Prostate gland (tissue), 2 donors: ENCODE data around the gene PRRC2C. TPM values are rescaled to one million over a fixed set of nuclear protein-coding genes. Genes with fewer than 3 reads are reported as not detected.
A peak's percentile ranks its signal among the peaks of the same experiment; 100 is the strongest.
"Not testable (repeated sequence)": the region's sequence is repeated elsewhere in the genome, so short reads cannot be mapped to it uniquely, and the experiment has no call there.

ENCODE experiments used
- DNase-seq: peaks from one replicate; pipeline ENCODE4 v3.0.0-alpha.2; 2019; ENCODE audit warnings: low spot score
- H3K27ac ChIP-seq, 2 donors: fragments of 200-600 bp; sonication (generic); 2 replicates each; pipeline ENCODE4 v1.5.1; 2017 to 2019
- H3K27me3 ChIP-seq: fragments of 200-600 bp; sonication (generic); replicated peaks from 2 replicates; pipeline ENCODE4 v1.5.1; 2019; ENCODE audit not compliant: insufficient read depth
- H3K36me3 ChIP-seq, 2 donors: fragments of 200-600 bp; sonication (generic); 1 replicate in 1 of 2; 2 replicates in 1 of 2; pipeline versions ENCODE4 v1.5.1 to v1.8.1; 2017 to 2019
- H3K4me1 ChIP-seq: fragments of 200-600 bp; sonication (generic); replicated peaks from 2 replicates; pipeline ENCODE4 v1.5.1; 2019
- H3K4me3 ChIP-seq, 2 donors: fragments of 200-600 bp; sonication (generic); 2 replicates each; pipeline ENCODE4 v1.5.1; 2017 to 2019
- H3K9me3 ChIP-seq: fragments of 200-600 bp; sonication (generic); 2 replicates; pipeline ENCODE4 v1.5.1; 2017
- POLR2A ChIP-seq: fragments of 450-650 bp; IDR thresholded peaks from one replicate; pipeline ENCODE4 v1.6.1; 2016; ENCODE audit warnings: antibody characterized with exemption, mild to moderate bottlenecking
- POLR2AphosphoS5 ChIP-seq: sonication (generic); formaldehyde crosslinking; IDR thresholded peaks from one replicate; pipeline ENCODE4 v1.6.1; 2017; ENCODE audit warnings: antibody characterized with exemption
- WGBS: methylation state at CpG from one replicate; pipeline ENCODE4 v1.1.5; 2018; 5-methylcytosine and 5-hydroxymethylcytosine counted together
- intact Hi-C: fragments of 100-400 bp; cut with DNase I; formaldehyde crosslinking; loops from one replicate; pipeline ENCODE4 v1.14.2; 2022
- total RNA-seq, 2 donors: library from RNA; depleted of rRNA; stranded (reverse); fragments of >200 nt; gene quantifications; one replicate each; pipeline ENCODE4 v1.1.0, GENCODE V29; 2016
- TF ChIP-seq, protein P1 (sequence below), 4 experiments: fragments of 200-600 bp in 2 of 4; fragments of 450-650 bp in 2 of 4; sonication (generic) in 2 of 4; IDR thresholded peaks; 1 replicate in 3 of 4; 2 replicates in 1 of 4; pipeline ENCODE4 v1.5.1; 2016 to 2019; ENCODE audit warnings: antibody characterized with exemption in 4 of 4, mild to moderate bottlenecking in 2 of 4, moderate library complexity in 2 of 4

Gene PRRC2C
- total RNA-seq, 2 donors from 2014 or later: 70.1 to 115 TPM

DNA sequence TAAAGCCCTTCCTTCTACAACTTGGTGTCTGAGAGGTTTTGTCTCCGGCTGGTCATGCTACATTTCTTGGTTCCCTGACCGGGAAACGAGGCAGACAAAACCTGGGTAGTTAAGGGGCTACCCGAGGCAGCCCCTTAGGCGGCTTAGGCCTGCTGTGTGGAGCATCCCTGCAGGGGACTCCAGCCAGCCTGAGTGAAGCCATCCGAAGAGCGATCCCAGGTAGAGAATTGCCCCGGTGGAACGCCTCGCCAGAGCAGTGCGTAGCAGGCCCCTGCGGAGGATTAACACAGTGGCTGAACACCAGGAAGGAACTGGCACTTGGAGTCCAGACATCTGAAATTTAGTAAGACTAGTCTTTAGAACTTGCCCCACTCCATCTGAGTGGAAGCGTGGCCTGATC is 115.5 kb downstream of the PRRC2C start:
- TF ChIP-seq, protein P1, sequence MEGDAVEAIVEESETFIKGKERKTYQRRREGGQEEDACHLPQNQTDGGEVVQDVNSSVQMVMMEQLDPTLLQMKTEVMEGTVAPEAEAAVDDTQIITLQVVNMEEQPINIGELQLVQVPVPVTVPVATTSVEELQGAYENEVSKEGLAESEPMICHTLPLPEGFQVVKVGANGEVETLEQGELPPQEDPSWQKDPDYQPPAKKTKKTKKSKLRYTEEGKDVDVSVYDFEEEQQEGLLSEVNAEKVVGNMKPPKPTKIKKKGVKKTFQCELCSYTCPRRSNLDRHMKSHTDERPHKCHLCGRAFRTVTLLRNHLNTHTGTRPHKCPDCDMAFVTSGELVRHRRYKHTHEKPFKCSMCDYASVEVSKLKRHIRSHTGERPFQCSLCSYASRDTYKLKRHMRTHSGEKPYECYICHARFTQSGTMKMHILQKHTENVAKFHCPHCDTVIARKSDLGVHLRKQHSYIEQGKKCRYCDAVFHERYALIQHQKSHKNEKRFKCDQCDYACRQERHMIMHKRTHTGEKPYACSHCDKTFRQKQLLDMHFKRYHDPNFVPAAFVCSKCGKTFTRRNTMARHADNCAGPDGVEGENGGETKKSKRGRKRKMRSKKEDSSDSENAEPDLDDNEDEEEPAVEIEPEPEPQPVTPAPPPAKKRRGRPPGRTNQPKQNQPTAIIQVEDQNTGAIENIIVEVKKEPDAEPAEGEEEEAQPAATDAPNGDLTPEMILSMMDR (IDR thresholded peaks at IDR 0.05): no peak
- TF ChIP-seq POLR2AphosphoS5 (no peak), POLR2A (no peak)
- DNase-seq: no peak

DNA sequence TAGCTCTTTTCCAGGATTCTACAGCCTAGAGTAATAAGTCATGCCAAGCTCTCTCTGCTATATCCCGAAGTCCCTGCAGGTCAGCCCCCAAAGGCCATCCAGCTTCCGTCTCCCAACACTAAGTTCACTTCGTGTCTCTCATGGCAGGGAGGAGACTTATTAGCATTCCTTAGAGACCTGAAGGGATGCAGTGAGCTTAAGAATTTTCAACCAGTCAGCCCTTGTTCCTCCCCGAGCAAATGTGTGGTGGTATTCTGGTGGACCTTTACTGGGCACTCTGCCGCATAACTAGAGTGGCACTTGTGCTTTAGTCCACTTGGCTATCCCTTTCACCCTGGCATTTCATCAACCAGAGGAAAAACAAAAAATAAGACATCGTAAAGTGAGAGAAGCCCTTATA is 117.7 kb downstream of the PRRC2C start:
- H3K27me3 ChIP-seq, intact Hi-C loops, DNase-seq, H3K27ac ChIP-seq, H3K9me3 ChIP-seq, H3K4me3 ChIP-seq, H3K36me3 ChIP-seq, H3K4me1 ChIP-seq: not testable (repeated sequence)
- 91% methylated on average over 6 of the region's 6 CpGs for WGBS

More for the DNA sequence above, 115.5 kb downstream of the PRRC2C start:
- H3K4me1 ChIP-seq: no peaks in the 10 kb centered on the region
- no peaks in the 10 kb centered on the region for H3K27me3 ChIP-seq
- no peaks in the 10 kb centered on the region for H3K36me3 ChIP-seq
- 92% methylated on average over 13 of the region's 13 CpGs for whole genome bisulfite sequencing
- H3K9me3 ChIP-seq: no peaks in the 10 kb centered on the region
- no peak overlapping the region for H3K27ac ChIP-seq
- H3K4me3 ChIP-seq: no peak overlapping the region
- intact Hi-C loops: no loop called here

DNA sequence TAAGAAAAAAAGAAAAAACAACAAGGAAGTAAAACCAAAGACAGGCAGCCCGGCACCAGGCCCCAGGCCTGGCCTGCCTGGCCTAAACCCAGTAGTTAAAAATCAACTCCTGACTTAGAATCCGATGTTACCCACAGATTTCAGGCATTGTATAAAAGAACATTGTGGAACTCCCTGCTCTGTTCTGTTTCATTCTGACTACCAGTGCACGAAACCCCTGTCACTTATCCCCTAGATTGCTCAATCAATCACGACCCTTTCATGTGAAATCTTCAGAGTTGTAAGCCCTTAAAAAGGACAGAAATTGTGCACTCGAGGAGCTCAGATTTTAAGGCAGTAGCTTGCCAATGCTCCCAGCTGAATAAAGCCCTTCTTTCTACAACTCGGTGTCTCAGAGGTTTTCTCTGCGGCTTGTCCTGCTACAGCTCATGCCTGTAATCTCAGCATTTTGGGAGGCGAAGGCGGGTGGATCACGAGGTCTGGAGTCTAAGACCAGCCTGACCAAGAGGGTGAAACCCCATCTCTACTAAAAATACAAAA is 121.1 kb downstream of the PRRC2C start:
- intact Hi-C loops: no loop called here
- TF ChIP-seq, protein P1 (IDR thresholded peaks at IDR 0.05): no peak
- TF ChIP-seq POLR2A (no peak), POLR2AphosphoS5 (no peak)
- no peaks in the 10 kb centered on the region for H3K27me3 ChIP-seq
- H3K4me3 ChIP-seq: no peak overlapping the region
- H3K36me3 ChIP-seq: no peaks in the 10 kb centered on the region
- no peak for DNase-seq
- no peaks in the 10 kb centered on the region for H3K4me1 ChIP-seq
- H3K9me3 ChIP-seq: no peaks in the 10 kb centered on the region
- WGBS: 54% methylated on average over 10 of the region's 10 CpGs
- peak overlapping the region in 1 of 2 donors; percentile 22 for H3K27ac ChIP-seq

DNA sequence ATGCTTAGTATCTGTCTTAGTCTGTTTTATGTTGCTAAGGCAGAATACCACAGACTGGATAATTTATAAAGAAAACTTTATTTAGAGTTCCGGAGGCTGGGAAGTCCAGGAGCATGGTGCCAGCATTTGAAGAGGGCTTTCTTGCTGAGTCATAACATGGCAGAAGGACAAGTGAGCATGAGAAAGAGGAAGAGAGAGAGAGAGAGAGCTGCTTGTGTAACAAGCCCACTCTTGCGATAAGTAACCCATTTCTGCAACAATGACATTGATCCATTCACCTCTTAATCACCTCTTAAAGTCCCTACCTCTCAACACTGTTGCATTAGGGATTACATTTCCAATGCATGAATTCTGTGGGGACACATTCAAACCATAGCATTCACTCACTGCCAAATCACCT is 125.1 kb downstream of the PRRC2C start:
- H3K4me1 ChIP-seq: no peaks in the 10 kb centered on the region
- no peaks in the 10 kb centered on the region for H3K9me3 ChIP-seq
- no peaks in the 10 kb centered on the region for H3K36me3 ChIP-seq
- intact Hi-C loops: no loop called here
- no peak overlapping the region for H3K27ac ChIP-seq
- H3K4me3 ChIP-seq: no peak overlapping the region
- no peaks in the 10 kb centered on the region for H3K27me3 ChIP-seq
- TF ChIP-seq, protein P1 (IDR thresholded peaks at IDR 0.05): no peak
- TF ChIP-seq POLR2A (no peak), POLR2AphosphoS5 (no peak)
- 89% methylated on average over 2 of the region's 2 CpGs for WGBS
- DNase-seq: no peak

DNA sequence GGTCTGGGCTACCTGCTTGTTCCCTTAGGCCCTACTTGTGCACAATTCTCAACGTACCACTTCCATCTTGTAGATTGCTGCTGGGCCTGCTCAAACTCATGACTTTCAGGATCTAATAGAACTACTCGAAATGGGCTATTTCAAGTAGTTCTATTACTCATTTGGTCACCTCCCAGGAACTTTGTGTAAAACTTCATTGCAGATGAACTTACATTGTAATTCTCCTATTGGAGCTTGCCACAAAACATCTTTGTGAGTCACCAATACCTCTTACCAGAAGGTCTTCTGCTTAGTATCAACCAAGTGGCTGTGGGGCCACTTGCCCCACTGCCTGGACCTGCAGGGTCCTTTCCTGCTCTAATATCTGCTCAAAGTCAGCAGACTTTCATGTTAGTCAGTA is 126.0 kb downstream of the PRRC2C start:
- intact Hi-C loops: no loop called here
- no peak for TF ChIP-seq POLR2AphosphoS5
- TF ChIP-seq, protein P1 (IDR thresholded peaks at IDR 0.05): no peak
- TF ChIP-seq POLR2A: no peak
- WGBS: 87% methylated on average over 2 of the region's 2 CpGs
- no peaks in the 10 kb centered on the region for H3K9me3 ChIP-seq
- no peak overlapping the region for H3K4me3 ChIP-seq
- H3K36me3 ChIP-seq: no peaks in the 10 kb centered on the region
- no peaks in the 10 kb centered on the region for H3K4me1 ChIP-seq
- no peak overlapping the region for H3K27ac ChIP-seq
- H3K27me3 ChIP-seq: no peaks in the 10 kb centered on the region
- DNase-seq: no peak
